GM12872 (cell line): Measurements from ENCODE around the gene CDV3.

Experiments used
- CTCF ChIP-seq: IDR thresholded peaks from 3 replicates; pipeline ENCODE4 v1.5.1; 2011; ENCODE audit warnings: low read depth, mild to moderate bottlenecking, low read length, moderate library complexity; ENCODE audit not compliant: insufficient read depth

The CDV3 gene

GRCh38 chr3:133620066-133620784, 46.7 kb downstream of the CDV3 start:
- no peak for TF ChIP-seq CTCF

- TF ChIP-seq CTCF = no peak
These were observed 54.3 kb downstream of the CDV3 start for GRCh38 chr3:133627789-133628188.

GRCh38 chr3:133629146-133629545, 55.7 kb downstream of the CDV3 start:
- TF ChIP-seq CTCF = no peak

DNA sequence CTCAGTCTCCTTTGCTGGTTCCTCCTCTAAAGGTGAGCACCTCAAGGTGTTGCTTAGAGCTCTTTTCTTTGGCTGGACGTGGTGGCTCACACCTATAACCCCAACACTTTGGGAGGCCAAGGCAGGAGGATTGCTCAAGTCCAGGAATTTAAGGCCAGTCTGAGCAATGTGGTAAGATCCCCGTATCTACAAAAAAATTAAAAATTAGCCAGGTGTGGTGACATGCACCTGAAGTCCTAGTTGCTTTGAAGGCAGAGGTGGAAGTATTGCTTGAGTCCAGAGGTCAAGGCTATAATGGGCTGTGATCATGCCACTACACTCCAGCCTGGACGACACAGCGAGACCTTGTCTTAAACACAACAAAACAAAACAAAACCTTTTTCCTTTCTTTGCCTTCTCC, 60.0 kb downstream of the CDV3 start:
- TF ChIP-seq CTCF = no peak
